ENCODE data around the gene EFCAB8.

Gene EFCAB8

DNA sequence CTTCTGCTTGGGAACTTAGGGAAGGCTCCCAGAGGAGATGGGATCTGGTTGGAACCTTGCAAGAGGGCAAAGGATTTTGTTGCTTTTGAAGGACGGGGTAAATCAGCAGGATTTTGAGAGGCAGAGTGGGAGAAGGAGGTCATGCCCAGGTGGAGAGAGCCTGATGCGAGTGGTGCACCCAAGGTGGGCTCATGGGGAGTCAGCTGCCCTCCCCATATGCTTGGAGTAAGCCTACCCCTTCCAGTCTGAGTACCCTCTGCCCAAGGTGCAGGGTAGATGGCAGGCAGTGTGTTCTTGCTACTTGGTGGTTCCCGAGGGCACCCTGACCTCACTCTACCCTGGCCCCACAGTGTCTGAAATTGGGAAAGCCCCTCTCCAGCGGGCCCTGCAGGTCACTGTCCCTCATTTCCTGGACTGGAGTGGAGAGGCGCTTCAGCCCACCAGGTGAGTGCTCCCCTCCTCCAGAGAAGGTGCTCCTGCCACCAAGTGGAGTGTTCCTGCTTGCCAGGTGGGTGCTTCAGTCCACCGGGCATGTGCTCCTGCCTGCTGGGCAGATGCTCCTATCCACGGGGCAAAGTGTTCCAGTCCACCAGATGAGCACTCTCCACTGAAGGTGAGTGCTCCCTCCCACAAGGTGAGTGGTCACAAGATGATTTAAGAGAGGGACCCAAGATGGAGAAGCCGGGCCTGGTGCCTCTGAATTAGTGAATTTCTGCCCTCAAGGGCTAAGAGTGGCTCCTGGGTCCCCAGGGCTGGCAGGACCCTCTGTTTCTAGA is 152.1 kb downstream of the EFCAB8 start:
- DNase-seq: no peak

All from NCI-H1930 (cell line).